ENCODE data around the gene AXIN1. TPM values are rescaled to one million over a fixed set of nuclear protein-coding genes. Genes with fewer than 3 reads are reported as not detected.
"Not testable (repeated sequence)": the region's sequence is repeated elsewhere in the genome, so short reads cannot be mapped to it uniquely, and the experiment has no call there.

The AXIN1 gene
- total RNA-seq, 1 experiment from 2014 or later = 42.0 TPM

DNA sequence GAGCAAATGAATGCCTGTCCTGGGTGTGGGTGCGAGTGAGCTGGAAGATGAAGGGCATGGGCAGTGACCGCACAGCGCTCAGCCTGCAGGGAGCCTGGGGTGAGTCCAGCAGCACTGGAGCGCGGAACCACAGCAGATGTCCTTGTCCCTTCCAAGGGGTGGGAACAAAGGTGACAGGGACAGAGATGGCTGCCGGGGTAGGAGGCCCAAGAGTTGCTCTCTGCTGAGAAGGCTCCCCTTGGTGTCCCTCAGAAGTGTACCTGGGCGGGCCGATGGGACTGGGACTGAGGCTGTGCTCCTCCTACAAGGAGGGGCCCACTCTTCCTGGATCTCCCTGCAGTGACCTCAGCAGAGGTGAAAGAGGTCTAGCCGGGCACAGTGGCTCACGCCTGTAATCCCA, 36.8 kb upstream of the AXIN1 start:
- no peak for TF ChIP-seq EZH2 (IDR thresholded peaks at IDR 0.05; ENCODE audit: low read depth)
- TF ChIP-seq, protein P1, sequence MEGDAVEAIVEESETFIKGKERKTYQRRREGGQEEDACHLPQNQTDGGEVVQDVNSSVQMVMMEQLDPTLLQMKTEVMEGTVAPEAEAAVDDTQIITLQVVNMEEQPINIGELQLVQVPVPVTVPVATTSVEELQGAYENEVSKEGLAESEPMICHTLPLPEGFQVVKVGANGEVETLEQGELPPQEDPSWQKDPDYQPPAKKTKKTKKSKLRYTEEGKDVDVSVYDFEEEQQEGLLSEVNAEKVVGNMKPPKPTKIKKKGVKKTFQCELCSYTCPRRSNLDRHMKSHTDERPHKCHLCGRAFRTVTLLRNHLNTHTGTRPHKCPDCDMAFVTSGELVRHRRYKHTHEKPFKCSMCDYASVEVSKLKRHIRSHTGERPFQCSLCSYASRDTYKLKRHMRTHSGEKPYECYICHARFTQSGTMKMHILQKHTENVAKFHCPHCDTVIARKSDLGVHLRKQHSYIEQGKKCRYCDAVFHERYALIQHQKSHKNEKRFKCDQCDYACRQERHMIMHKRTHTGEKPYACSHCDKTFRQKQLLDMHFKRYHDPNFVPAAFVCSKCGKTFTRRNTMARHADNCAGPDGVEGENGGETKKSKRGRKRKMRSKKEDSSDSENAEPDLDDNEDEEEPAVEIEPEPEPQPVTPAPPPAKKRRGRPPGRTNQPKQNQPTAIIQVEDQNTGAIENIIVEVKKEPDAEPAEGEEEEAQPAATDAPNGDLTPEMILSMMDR (conservative IDR thresholded peaks at IDR 0.05) = no peak
- Histone ChIP-seq H3K4me2 (no peak overlapping the region), H3K79me2 (ENCODE audit: low read depth) (no peaks in the 10 kb centered on the region), H3K4me1 (replicated peaks; ENCODE audit: insufficient read depth) (no peaks in the 10 kb centered on the region), H4K20me1 (ENCODE audit: insufficient read depth) (no peaks in the 10 kb centered on the region), H3K36me3 (ENCODE audit: low read depth) (no peaks in the 10 kb centered on the region), H3K27me3 (ENCODE audit: insufficient read depth, low read depth) (no peaks in the 10 kb centered on the region), H3K27ac (no peak overlapping the region), H3K4me3 (no peak overlapping the region), H3F3A (ENCODE audit: insufficient read depth, low read depth) (peaks cover 13% of the 10 kb centered on the region; the same call in 1 of the 2 replicates), H3K9me3 (ENCODE audit: insufficient read depth, low read depth) (no peaks in the 10 kb centered on the region), H3K9me2 (ENCODE audit: insufficient read depth) (no peaks in the 10 kb centered on the region), H2AFZ (no peak overlapping the region)
- intact Hi-C loops (cut with micrococcal nuclease; ENCODE audit: unreplicated experiment) = loop anchor here (10.0 kb wide), 1 partner anchor 255 kb away; the partner anchor contains the start of genes MCRIP2 and WDR90
- ChIA-PET CTCF (interaction anchor here (0.7 kb wide), 1 partner anchor 332 kb away, joined by 7 read pairs; no protein-coding TSS in a partner anchor), POLR2A (ENCODE audit: unreplicated experiment) (interaction anchor here (0.6 kb wide), 1 partner anchor 111 kb away, joined by 4 read pairs; no protein-coding TSS in a partner anchor)
- no TSS peak for BruUV-seq (replicated peaks)
- DNase-seq = no peak

DNA sequence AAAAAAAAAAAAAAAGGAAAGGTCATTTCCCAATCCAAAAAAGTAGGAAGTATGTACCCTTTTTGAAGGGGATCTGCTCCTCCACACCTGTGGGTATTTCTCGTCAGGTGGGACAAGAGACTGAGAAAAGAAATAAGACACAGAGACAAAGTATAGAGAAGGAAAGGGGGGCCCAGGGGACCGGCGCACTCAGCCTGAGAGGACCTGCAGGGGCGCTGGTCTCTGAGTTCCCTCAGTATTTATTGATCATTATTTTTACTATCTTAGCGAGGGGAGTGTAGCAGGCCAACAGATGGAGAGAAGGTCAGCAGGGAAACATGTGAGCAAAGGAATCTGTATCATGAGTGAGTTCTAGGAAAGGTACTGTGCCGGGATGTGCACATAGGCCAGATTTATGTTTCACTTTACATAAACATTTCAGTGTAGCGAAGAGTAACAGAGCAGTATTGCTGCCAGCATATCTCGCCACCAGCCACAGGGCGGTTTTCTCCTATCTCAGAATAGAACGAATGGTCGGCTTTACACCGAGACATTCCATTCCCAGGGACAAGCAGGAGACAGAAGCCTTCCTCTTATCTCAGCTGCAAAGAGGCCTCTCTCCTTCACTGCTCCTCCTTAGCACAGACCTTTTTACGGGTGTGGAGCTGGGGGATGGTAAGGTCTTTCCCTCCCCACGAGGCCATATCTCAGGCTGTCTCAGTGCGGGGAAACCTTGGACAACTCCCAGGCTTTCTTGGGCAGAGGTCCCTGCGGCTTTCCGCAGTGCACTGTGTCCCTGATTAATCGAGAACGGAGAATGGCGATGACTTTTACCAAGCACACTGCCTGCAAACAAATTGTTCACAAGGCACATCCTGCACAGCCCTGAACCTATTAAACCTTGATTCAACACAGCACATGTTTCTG, 35.5 kb upstream of the AXIN1 start:
- H3K79me2 ChIP-seq (ENCODE audit: low read depth); H3K9me3 ChIP-seq (ENCODE audit: insufficient read depth, low read depth); H2AFZ ChIP-seq; H4K20me1 ChIP-seq (ENCODE audit: insufficient read depth); H3K4me3 ChIP-seq; H3K27ac ChIP-seq; BruUV-seq (replicated peaks); DNase-seq; H3K27me3 ChIP-seq (ENCODE audit: insufficient read depth, low read depth); H3K4me1 ChIP-seq (replicated peaks; ENCODE audit: insufficient read depth); POLR2A ChIA-PET (ENCODE audit: unreplicated experiment); H3K4me2 ChIP-seq; H3K36me3 ChIP-seq (ENCODE audit: low read depth); H3K9me2 ChIP-seq (ENCODE audit: insufficient read depth): not testable (repeated sequence)
- CTCF ChIA-PET = interaction anchor here (0.7 to 0.9 kb wide), 2 partner anchors 82 to 99 kb away, joined by 3 read pairs; no protein-coding TSS in a partner anchor
- peaks cover 25% of the 10 kb centered on the region; the same call in 1 of the 2 replicates for H3F3A ChIP-seq (ENCODE audit: insufficient read depth, low read depth)
- intact Hi-C loops (cut with micrococcal nuclease; ENCODE audit: unreplicated experiment) = loop anchor here (10.0 kb wide), 1 partner anchor 257 kb away; the partner anchor contains the start of genes MCRIP2 and WDR90

- intact Hi-C loops (cut with micrococcal nuclease; ENCODE audit: unreplicated experiment) = loop anchor here (10.0 kb wide), 1 partner anchor 258 kb away; the partner anchor contains the start of genes MCRIP2 and WDR90
- ChIA-PET CTCF (interaction anchor here (0.6 to 0.9 kb wide), 4 partner anchors 24 to 388 kb away, joined by 3 to 9 read pairs (median 5); no protein-coding TSS in a partner anchor), POLR2A (ENCODE audit: unreplicated experiment) (interaction anchor here (0.6 kb wide), 1 partner anchor 15 kb away, joined by 4 read pairs; the partner anchor contains the start of gene DECR2)
- H4K20me1 ChIP-seq (ENCODE audit: insufficient read depth) = no peaks in the 10 kb centered on the region
- H3K9me3 ChIP-seq (ENCODE audit: insufficient read depth, low read depth) = no peaks in the 10 kb centered on the region
- H3K9me2 ChIP-seq (ENCODE audit: insufficient read depth) = no peaks in the 10 kb centered on the region
- no peaks in the 10 kb centered on the region for H3K27me3 ChIP-seq (ENCODE audit: insufficient read depth, low read depth)
- H2AFZ ChIP-seq = no peak overlapping the region
- TF ChIP-seq EZH2 (IDR thresholded peaks at IDR 0.05; ENCODE audit: low read depth) = no peak
- TF ChIP-seq, protein P1 (conservative IDR thresholded peaks at IDR 0.05) = no peak
- no peak overlapping the region for H3K27ac ChIP-seq
- H3K4me1 ChIP-seq (replicated peaks; ENCODE audit: insufficient read depth) = no peaks in the 10 kb centered on the region
- no peak overlapping the region for H3K4me3 ChIP-seq
- peaks cover 21% of the 10 kb centered on the region; the same call in 1 of the 2 replicates for H3F3A ChIP-seq (ENCODE audit: insufficient read depth, low read depth)
- no TSS peak for BruUV-seq (replicated peaks)
- no peak for DNase-seq
- H3K4me2 ChIP-seq = no peak overlapping the region
- H3K36me3 ChIP-seq (ENCODE audit: low read depth) = no peaks in the 10 kb centered on the region
- H3K79me2 ChIP-seq (ENCODE audit: low read depth) = no peaks in the 10 kb centered on the region
Measured at GRCh38 chr16:386641-387156, 34.2 kb upstream of the AXIN1 start.

Measured in PC-9 (cell line).